Measurements from ENCODE around the gene RELA.

DNA sequence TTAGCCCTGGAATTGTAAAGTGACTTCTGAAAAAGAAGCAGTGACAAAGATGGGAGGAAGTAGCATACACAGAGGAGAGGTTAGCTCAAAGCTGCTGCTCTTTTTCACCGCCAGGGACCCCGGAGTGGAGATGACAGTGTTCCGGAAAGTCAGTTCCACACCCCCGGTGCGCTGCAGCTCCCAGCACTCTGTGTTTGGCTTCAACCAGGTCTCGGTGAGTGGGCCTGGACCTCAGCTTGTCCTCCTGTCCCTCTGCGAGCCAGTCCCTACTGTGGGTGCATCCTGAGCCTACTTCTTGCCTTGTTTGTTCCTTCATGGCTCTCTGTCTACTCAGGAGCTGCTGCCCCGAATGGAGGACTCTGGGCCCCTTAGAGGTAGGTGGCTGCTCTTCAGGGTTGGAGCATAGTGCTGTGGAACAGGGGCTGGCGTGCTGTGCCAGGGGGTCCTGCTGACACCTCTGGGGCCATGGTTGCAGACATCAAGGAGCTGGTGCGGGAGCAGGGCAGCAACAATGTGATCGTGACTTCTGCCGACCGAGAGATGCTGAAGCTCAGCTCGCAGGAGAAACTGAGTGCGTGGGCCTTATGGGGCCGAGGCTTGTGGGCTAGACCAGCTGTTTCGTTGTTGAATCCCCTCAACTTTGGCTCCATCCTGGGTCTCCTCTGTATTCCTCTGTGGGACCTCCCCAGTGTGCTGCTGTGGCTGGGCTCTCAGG is 45.4 kb downstream of the RELA start:
- TF ChIP-seq POLR2A (IDR thresholded peaks at IDR 0.05): no peak
- no peak for TF ChIP-seq CTCF (IDR thresholded peaks at IDR 0.05)

Data from gastroesophageal sphincter (tissue), 3 donors.